Activated CD8-positive, alpha-beta T cell treated with anti-CD3 and anti-CD28 coated beads for 36 hours (primary cell): Measurements from ENCODE around the gene KMT2C. TPM values are rescaled to one million over a fixed set of nuclear protein-coding genes. Genes with fewer than 3 reads are reported as not detected.

Experiments
- ATAC-seq: fragments of 200-7000 bp; cut with Tn5 transposase; one replicate; pipeline ENCODE4 v1.10.0; 2021; ENCODE audit warnings: mild to moderate bottlenecking, moderate library complexity
- CTCF ChIA-PET: fragments of 350-600 bp; sonication (Branson Sonifier 250); formaldehyde crosslinking; loops from one replicate; lab custom pipeline; 2021; ENCODE audit warnings: antibody characterized with exemption; lab: Charles Lee
- POLR2A ChIA-PET: fragments of 350-600 bp; sonication (Branson Sonifier 250); formaldehyde crosslinking; loops from one replicate; lab custom pipeline; 2021; ENCODE audit warnings: antibody characterized with exemption; lab: Charles Lee
- DNase-seq: peaks from one replicate; pipeline ENCODE4 v3.0.0-alpha.2; 2020
- H3K27ac Mint-ChIP-seq: one replicate; pipeline ENCODE4 v1.8.0; 2021; ENCODE audit warnings: mild to moderate bottlenecking, mixed read lengths
- H3K27me3 Mint-ChIP-seq: one replicate; pipeline ENCODE4 v1.8.0; 2021; ENCODE audit warnings: mixed read lengths
- H3K36me3 Mint-ChIP-seq: one replicate; pipeline ENCODE4 v1.8.0; 2021; ENCODE audit warnings: low read depth, mixed read lengths
- H3K4me1 Mint-ChIP-seq: one replicate; pipeline ENCODE4 v1.8.0; 2021; ENCODE audit warnings: low read depth, mixed read lengths
- H3K4me3 Mint-ChIP-seq: one replicate; pipeline ENCODE4 v1.8.0; 2021; ENCODE audit warnings: mild to moderate bottlenecking, moderate library complexity, mixed read lengths
- H3K9me3 Mint-ChIP-seq: one replicate; pipeline ENCODE4 v1.8.0; 2021; ENCODE audit warnings: mixed read lengths
- CTCF ChIP-seq: fragments of 200-600 bp; IDR thresholded peaks from one replicate; pipeline ENCODE4 v1.8.0; 2022; ENCODE audit warnings: antibody characterized with exemption, mild to moderate bottlenecking
- intact Hi-C: fragments of 100-400 bp; cut with micrococcal nuclease; formaldehyde crosslinking; loops from one replicate; pipeline ENCODE4 v1.10.0; 2022
- total RNA-seq, 2 experiments: library from RNA; stranded (reverse); gene quantifications; one replicate each; pipeline ENCODE4 v1.2.3, GENCODE V29; 2021

Gene KMT2C
- total RNA-seq, 2 experiments from 2014 or later: 48.5 to 52.8 TPM

GRCh38 chr7:152189061-152189460 lies 246.7 kb downstream of the KMT2C start:
- no peak for ATAC-seq
- CTCF ChIA-PET: no interaction called here

GRCh38 chr7:152185558-152185957 lies 250.2 kb downstream of the KMT2C start:
- ChIA-PET POLR2A (no interaction called here), CTCF (no interaction called here)
- no peak overlapping the region for H3K27ac Mint-ChIP-seq
- no peaks in the 10 kb centered on the region for H3K27me3 Mint-ChIP-seq
- DNase-seq: no peak
- H3K4me1 Mint-ChIP-seq: peaks cover 6% of the 10 kb centered on the region
- H3K9me3 Mint-ChIP-seq: no peaks in the 10 kb centered on the region
- intact Hi-C loops: no loop called here
- no peak for ATAC-seq
- TF ChIP-seq CTCF: no peak
- H3K36me3 Mint-ChIP-seq: peaks cover 36% of the 10 kb centered on the region
- no peak overlapping the region for H3K4me3 Mint-ChIP-seq

More at GRCh38 chr7:152189061-152189460, 246.7 kb downstream of the KMT2C start:
- TF ChIP-seq CTCF: no peak
- Mint-ChIP-seq H3K27ac (no peak overlapping the region), H3K4me3 (no peak overlapping the region), H3K36me3 (peaks cover 34% of the 10 kb centered on the region), H3K27me3 (no peaks in the 10 kb centered on the region), H3K9me3 (no peaks in the 10 kb centered on the region), H3K4me1 (peaks cover 6% of the 10 kb centered on the region)
- intact Hi-C loops: no loop called here
- no peak for DNase-seq
- POLR2A ChIA-PET: interaction anchor here (1.1 kb wide), 1 partner anchor 509 kb away, joined by 4 read pairs; no protein-coding TSS in a partner anchor

- Mint-ChIP-seq H3K36me3 (peaks cover 51% of the 10 kb centered on the region), H3K4me3 (no peak overlapping the region), H3K27ac (no peak overlapping the region), H3K9me3 (no peaks in the 10 kb centered on the region), H3K4me1 (peaks cover 3% of the 10 kb centered on the region), H3K27me3 (no peaks in the 10 kb centered on the region)
- ChIA-PET POLR2A (no interaction called here), CTCF (interaction anchor here (1.4 kb wide), 1 partner anchor 13 kb away, joined by 3 read pairs; no protein-coding TSS in a partner anchor)
- DNase-seq (no peak), ATAC-seq (no peak)
- intact Hi-C loops: no loop called here
- no peak for TF ChIP-seq CTCF
Measured at GRCh38 chr7:152180587-152180986, 255.2 kb downstream of the KMT2C start.

GRCh38 chr7:152180048-152180447 lies 255.8 kb downstream of the KMT2C start:
- Mint-ChIP-seq H3K27me3 (no peaks in the 10 kb centered on the region), H3K9me3 (no peaks in the 10 kb centered on the region), H3K4me1 (peaks cover 3% of the 10 kb centered on the region), H3K4me3 (no peak overlapping the region), H3K36me3 (peaks cover 48% of the 10 kb centered on the region), H3K27ac (no peak overlapping the region)
- intact Hi-C loops: no loop called here
- ChIA-PET CTCF (interaction anchor here (1.4 kb wide), 1 partner anchor 14 kb away, joined by 3 read pairs; no protein-coding TSS in a partner anchor), POLR2A (no interaction called here)
- TF ChIP-seq CTCF: no peak
- DNase-seq: no peak
- ATAC-seq: no peak

GRCh38 chr7:152178405-152179058 lies 257.3 kb downstream of the KMT2C start:
- DNase-seq: no peak
- CTCF ChIA-PET: no interaction called here
- peaks cover 47% of the 10 kb centered on the region for H3K36me3 Mint-ChIP-seq
- H3K4me3 Mint-ChIP-seq: no peak overlapping the region
- no peak for ATAC-seq
- POLR2A ChIA-PET: no interaction called here
- intact Hi-C loops: no loop called here
- H3K4me1 Mint-ChIP-seq: peaks cover 3% of the 10 kb centered on the region
- no peaks in the 10 kb centered on the region for H3K9me3 Mint-ChIP-seq
- peak overlapping the region; percentile 33 for H3K27ac Mint-ChIP-seq
- H3K27me3 Mint-ChIP-seq: no peaks in the 10 kb centered on the region
- no peak for TF ChIP-seq CTCF
